ENCODE results near the gene SPAG7. TPM values are rescaled to one million over a fixed set of nuclear protein-coding genes. Genes with fewer than 3 reads are reported as not detected.

SPAG7 gene
- polyA plus RNA-seq, 1 donor (not counting 4 experiments of a cell fraction or from before 2014, with no cell fraction given) = 65.7 TPM

DNA sequence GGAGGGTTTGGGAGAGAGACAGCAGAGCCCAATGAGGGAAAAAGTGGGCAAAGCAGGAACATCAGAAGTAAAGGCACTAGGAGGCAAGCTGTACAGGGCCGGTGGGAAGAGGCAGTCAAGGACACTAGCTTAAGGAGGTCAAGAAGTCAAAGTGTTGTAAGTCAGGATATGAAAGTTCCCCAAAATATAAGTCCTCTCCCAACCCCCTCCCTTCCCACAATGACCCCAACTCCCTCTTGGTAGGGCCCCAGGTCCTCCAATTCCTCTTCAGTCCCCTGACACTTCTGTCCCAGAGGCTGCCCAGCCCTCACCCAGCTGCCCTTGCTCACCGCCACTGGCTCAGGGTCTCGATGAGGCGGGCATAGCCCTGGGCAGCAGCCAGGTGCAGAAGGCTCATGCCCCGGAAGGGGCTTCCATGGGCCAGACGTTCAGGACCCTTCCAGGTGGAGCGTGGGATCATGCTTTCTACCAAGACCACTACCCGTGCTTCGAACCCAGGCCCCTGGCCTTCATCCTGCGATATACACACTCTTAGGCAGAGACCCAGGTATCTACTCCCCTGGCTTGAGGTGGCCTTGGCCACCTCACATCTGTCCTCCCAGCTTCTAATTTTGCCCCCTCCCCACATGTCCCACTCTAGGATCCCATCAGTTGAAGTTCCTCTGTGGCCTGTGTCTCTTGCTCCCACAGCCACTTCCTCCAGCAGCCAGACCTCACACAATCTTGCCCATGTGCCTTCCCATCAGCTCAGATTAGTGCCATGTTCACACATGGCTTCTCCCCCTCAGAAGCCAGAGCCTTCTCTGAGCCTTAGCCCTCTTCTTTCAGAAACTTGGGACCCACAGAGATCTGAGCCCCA is 5.9 kb upstream of the SPAG7 start:
- H3K4me3 ChIP-seq (ENCODE audit: control insufficient read depth in 2 of 3, extremely low read depth in 1 of 3, insufficient read depth in 2 of 3, low read depth in 1 of 3, low read length in 3 of 3) = no peak overlapping the region
- TF ChIP-seq, protein P1, sequence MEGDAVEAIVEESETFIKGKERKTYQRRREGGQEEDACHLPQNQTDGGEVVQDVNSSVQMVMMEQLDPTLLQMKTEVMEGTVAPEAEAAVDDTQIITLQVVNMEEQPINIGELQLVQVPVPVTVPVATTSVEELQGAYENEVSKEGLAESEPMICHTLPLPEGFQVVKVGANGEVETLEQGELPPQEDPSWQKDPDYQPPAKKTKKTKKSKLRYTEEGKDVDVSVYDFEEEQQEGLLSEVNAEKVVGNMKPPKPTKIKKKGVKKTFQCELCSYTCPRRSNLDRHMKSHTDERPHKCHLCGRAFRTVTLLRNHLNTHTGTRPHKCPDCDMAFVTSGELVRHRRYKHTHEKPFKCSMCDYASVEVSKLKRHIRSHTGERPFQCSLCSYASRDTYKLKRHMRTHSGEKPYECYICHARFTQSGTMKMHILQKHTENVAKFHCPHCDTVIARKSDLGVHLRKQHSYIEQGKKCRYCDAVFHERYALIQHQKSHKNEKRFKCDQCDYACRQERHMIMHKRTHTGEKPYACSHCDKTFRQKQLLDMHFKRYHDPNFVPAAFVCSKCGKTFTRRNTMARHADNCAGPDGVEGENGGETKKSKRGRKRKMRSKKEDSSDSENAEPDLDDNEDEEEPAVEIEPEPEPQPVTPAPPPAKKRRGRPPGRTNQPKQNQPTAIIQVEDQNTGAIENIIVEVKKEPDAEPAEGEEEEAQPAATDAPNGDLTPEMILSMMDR (optimal IDR thresholded peaks at IDR 0.05 in 1 of 3, IDR thresholded peaks at IDR 0.05 in 1 of 3, conservative IDR thresholded peaks at IDR 0.05 in 1 of 3; ENCODE audit: extremely low read depth in 1 of 3, insufficient read depth in 2 of 3, low read length in 3 of 3) = no peak
- peaks cover 36 to 52% of the 10 kb centered on the region in 2 experiments for H3K36me3 ChIP-seq (ENCODE audit: control insufficient read depth in 2 of 2, extremely low read depth in 1 of 2, insufficient read depth in 2 of 2, low read length in 2 of 2)
- dilution Hi-C loops (cut with MboI; ENCODE audit: extremely low pct_ligation_motif_present, low sequenced_read_pairs) = no loop called here
- FAIRE-seq (no peak), DNase-seq (ENCODE audit: low read depth, low spot score) (no peak)
- no peaks in the 10 kb centered on the region for H3K27me3 ChIP-seq (ENCODE audit: control insufficient read depth, extremely low read depth, insufficient read depth, low read length)
- H3K79me2 ChIP-seq (ENCODE audit: control insufficient read depth, insufficient read depth, low read length) = no peaks in the 10 kb centered on the region
- H2AFZ ChIP-seq (ENCODE audit: control insufficient read depth, low read length) = no peak overlapping the region
- H3K9ac ChIP-seq (ENCODE audit: control insufficient read depth, extremely low read depth, insufficient read depth, low read length) = no peak overlapping the region
- H3K4me2 ChIP-seq (ENCODE audit: control insufficient read depth, extremely low read depth, insufficient read depth, low read depth, low read length) = no peak overlapping the region
- H3K27ac ChIP-seq (ENCODE audit: control insufficient read depth, insufficient read depth, low read length) = no peak overlapping the region
- no peaks in the 10 kb centered on the region for H3K9me1 ChIP-seq (ENCODE audit: control insufficient read depth, extremely low read depth, insufficient read depth, low read length)
- H3K9me3 ChIP-seq (ENCODE audit: control insufficient read depth, low read depth, low read length) = no peaks in the 10 kb centered on the region
- no peaks in the 10 kb centered on the region for H4K20me1 ChIP-seq (ENCODE audit: control insufficient read depth, extremely low read depth, insufficient read depth, low read length)
- peaks cover 13% of the 10 kb centered on the region for H3K4me1 ChIP-seq (ENCODE audit: control insufficient read depth, extremely low read depth, insufficient read depth, low read length)

- H3K36me3 ChIP-seq (ENCODE audit: control insufficient read depth in 2 of 2, extremely low read depth in 1 of 2, insufficient read depth in 2 of 2, low read length in 2 of 2) = peaks cover 29 to 48% of the 10 kb centered on the region in 2 experiments
- FAIRE-seq = no peak
- no peaks in the 10 kb centered on the region for H4K20me1 ChIP-seq (ENCODE audit: control insufficient read depth, extremely low read depth, insufficient read depth, low read length)
- H3K9me3 ChIP-seq (ENCODE audit: control insufficient read depth, low read depth, low read length) = no peaks in the 10 kb centered on the region
- no peak overlapping the region for H3K27ac ChIP-seq (ENCODE audit: control insufficient read depth, insufficient read depth, low read length)
- DNase-seq (ENCODE audit: low read depth, low spot score) = no peak
- TF ChIP-seq, protein P1 (optimal IDR thresholded peaks at IDR 0.05 in 1 of 3, IDR thresholded peaks at IDR 0.05 in 1 of 3, conservative IDR thresholded peaks at IDR 0.05 in 1 of 3; ENCODE audit: extremely low read depth in 1 of 3, insufficient read depth in 2 of 3, low read length in 3 of 3) = no peak
- TF ChIP-seq EZH2 (IDR thresholded peaks at IDR 0.05; ENCODE audit: low read length) = no peak
- no peak overlapping the region for H3K4me3 ChIP-seq (ENCODE audit: control insufficient read depth in 2 of 3, extremely low read depth in 1 of 3, insufficient read depth in 2 of 3, low read depth in 1 of 3, low read length in 3 of 3)
- H3K79me2 ChIP-seq (ENCODE audit: control insufficient read depth, insufficient read depth, low read length) = no peaks in the 10 kb centered on the region
- H3K4me2 ChIP-seq (ENCODE audit: control insufficient read depth, extremely low read depth, insufficient read depth, low read depth, low read length) = no peak overlapping the region
- dilution Hi-C loops (cut with MboI; ENCODE audit: extremely low pct_ligation_motif_present, low sequenced_read_pairs) = no loop called here
- no peak overlapping the region for H3K9ac ChIP-seq (ENCODE audit: control insufficient read depth, extremely low read depth, insufficient read depth, low read length)
- H3K27me3 ChIP-seq (ENCODE audit: control insufficient read depth, extremely low read depth, insufficient read depth, low read length) = no peaks in the 10 kb centered on the region
- H2AFZ ChIP-seq (ENCODE audit: control insufficient read depth, low read length) = no peak overlapping the region
- peaks cover 20% of the 10 kb centered on the region for H3K4me1 ChIP-seq (ENCODE audit: control insufficient read depth, extremely low read depth, insufficient read depth, low read length)
- H3K9me1 ChIP-seq (ENCODE audit: control insufficient read depth, extremely low read depth, insufficient read depth, low read length) = no peaks in the 10 kb centered on the region
Measured at GRCh38 chr17:4972752-4973151, 5.1 kb upstream of the SPAG7 start.

All from keratinocyte (primary cell).